Ovary (tissue), 9 donors: ENCODE data around the gene CMIP. TPM values are rescaled to one million over a fixed set of nuclear protein-coding genes. Genes with fewer than 3 reads are reported as not detected.

Experiments used
- DNase-seq, 5 donors: peaks; one replicate each; pipeline ENCODE4 v3.0.0-alpha.2; 2019 to 2020
- H3K27ac ChIP-seq, 2 donors: fragments of 200-600 bp; one replicate each; pipeline versions ENCODE4 v1.5.1 to v1.8.0; 2019 to 2022
- H3K27me3 ChIP-seq: fragments of 200-600 bp; one replicate; pipeline ENCODE4 v1.8.0; 2022
- H3K36me3 ChIP-seq: fragments of 200-600 bp; sonication (generic); one replicate; pipeline ENCODE4 v1.5.1; 2019
- H3K4me1 ChIP-seq: one replicate; pipeline ENCODE4 v1.8.1; 2013; ENCODE audit warnings: mild to moderate bottlenecking, moderate library complexity; ENCODE audit not compliant: insufficient read depth
- H3K4me3 ChIP-seq: fragments of 200-600 bp; sonication (generic); one replicate; pipeline ENCODE4 v1.5.1; 2017
- H3K9me3 ChIP-seq, 2 donors: fragments of 200-600 bp in 1 of 2; sonication (generic) in 1 of 2; one replicate each; pipeline versions ENCODE4 v1.5.1 to v1.8.1; 2013 to 2019; ENCODE audit warnings: mild to moderate bottlenecking in 1 of 2, moderate library complexity in 1 of 2
- EP300 ChIP-seq: sonication (generic); formaldehyde crosslinking; IDR thresholded peaks from one replicate; pipeline ENCODE4 v1.6.1; 2017; ENCODE audit warnings: antibody characterized with exemption
- POLR2A ChIP-seq: fragments of 450-650 bp; IDR thresholded peaks from one replicate; pipeline ENCODE4 v1.6.1; 2017; ENCODE audit warnings: antibody characterized with exemption, mild to moderate bottlenecking, moderate library complexity
- WGBS, 3 donors: extraction: QIAGEN DNeasy Blood & Tissue Kit in 1 of 3; methylation state at CpG; one replicate each; pipeline versions ENCODE4 v1.1.5 to v1.1.7; 2013 to 2017; 5-methylcytosine and 5-hydroxymethylcytosine counted together
- intact Hi-C, 4 donors: fragments of 100-400 bp; cut with DNase I; formaldehyde crosslinking; loops; one replicate each; pipeline versions ENCODE4 v1.11.0 to v1.15.1; 2022 to 2023
- polyA plus RNA-seq, 2 donors: library from polyadenylated mRNA; stranded (reverse); fragments of 200-250 nt in 1 of 2; fragments of 350-450 nt in 1 of 2; fragmentation: Illumina TruSeq in 1 of 2; extraction: RNeasy Lipid Tissue Mini Kit (QIAGEN cat#74804) in 1 of 2; gene quantifications; one replicate each; pipeline ENCODE4 v1.2.3, GENCODE V29; 2013 to 2014
- total RNA-seq, 7 donors: library from RNA; depleted of rRNA in 2 of 7; stranded (reverse); fragments of >200 nt in 2 of 7; fragmentation: NEBNext Ultra II Directional in 3 of 7; extraction: Animal tissue kit (Norgen Biotek cat#: 25700) in 3 of 7; gene quantifications; one replicate each; pipeline versions ENCODE4 v1.1.0 to v1.2.4, GENCODE V29; 2016 to 2023
- TF ChIP-seq, protein P1 (sequence below), 3 donors: fragments of 450-650 bp in 2 of 3; fragments of 200-600 bp in 1 of 3; IDR thresholded peaks; one replicate each; pipeline versions ENCODE4 v1.5.1 to v1.8.0; 2016 to 2022; ENCODE audit warnings: antibody characterized with exemption in 3 of 3, mild to moderate bottlenecking in 1 of 3
- donor health status: DM: no; HTN: no; CAD: no; lungs with moderate emphysema.
- donor health status: DM: no; HTN: no; CAD: no.
- donor health status: Bipolar disorder and iron deficiency.
- donor health status: DM: yes; HTN: yes; CAD: no.
- donor health status: DM: no; HTN: no; CAD: no.
- donor health status: DM: yes; HTN: yes; CAD: no.

CMIP gene
- total and polyA plus RNA-seq, 9 donors = 19.4 to 68.2 (median 38.7) TPM

DNA sequence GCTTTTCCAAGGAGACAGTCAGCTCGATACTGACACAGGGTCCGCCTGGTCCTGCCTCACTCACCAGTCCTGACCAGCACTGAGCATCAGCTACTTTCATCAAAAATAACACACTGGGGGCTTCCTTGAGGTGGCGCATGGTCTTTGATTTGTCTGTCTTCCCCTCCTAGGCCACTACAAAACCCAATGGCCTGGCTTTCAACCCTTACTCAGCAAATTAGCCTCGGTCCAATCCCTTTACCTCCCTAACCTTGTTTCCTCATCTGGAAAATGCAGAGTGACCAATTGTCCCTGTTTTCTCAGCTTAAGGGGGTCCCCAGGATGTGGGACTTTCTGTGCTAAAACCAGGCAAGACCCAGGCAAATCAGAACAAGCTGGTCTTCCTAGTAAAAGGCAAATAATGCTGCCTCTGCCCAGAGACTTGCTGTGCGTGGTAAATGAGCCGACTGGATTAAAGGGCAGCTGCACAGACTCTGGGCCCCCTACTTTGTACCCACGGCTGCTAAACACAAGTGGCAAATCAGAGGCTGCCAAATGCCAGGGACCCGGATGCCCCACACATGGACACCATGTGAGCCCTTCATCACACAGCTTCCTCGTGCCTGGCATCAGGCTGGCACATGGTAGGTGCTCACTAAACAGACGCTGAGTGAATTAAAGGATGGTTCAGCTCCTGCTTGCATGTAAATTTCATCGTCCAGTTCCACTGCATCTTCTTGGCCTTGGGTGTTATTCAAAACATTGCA, 31.2 kb upstream of the CMIP start:
- Histone ChIP-seq H3K4me1 (no peaks in the 10 kb centered on the region), H3K27ac (no peak overlapping the region), H3K9me3 (no peaks in the 10 kb centered on the region), H3K4me3 (no peak overlapping the region), H3K27me3 (no peaks in the 10 kb centered on the region), H3K36me3 (no peaks in the 10 kb centered on the region)
- WGBS, 3 donors = 83 to 87% (median 84%) methylated on average over 11 of the region's 11 CpGs
- no peak for DNase-seq
- intact Hi-C loops = no loop called here
- TF ChIP-seq, protein P1, sequence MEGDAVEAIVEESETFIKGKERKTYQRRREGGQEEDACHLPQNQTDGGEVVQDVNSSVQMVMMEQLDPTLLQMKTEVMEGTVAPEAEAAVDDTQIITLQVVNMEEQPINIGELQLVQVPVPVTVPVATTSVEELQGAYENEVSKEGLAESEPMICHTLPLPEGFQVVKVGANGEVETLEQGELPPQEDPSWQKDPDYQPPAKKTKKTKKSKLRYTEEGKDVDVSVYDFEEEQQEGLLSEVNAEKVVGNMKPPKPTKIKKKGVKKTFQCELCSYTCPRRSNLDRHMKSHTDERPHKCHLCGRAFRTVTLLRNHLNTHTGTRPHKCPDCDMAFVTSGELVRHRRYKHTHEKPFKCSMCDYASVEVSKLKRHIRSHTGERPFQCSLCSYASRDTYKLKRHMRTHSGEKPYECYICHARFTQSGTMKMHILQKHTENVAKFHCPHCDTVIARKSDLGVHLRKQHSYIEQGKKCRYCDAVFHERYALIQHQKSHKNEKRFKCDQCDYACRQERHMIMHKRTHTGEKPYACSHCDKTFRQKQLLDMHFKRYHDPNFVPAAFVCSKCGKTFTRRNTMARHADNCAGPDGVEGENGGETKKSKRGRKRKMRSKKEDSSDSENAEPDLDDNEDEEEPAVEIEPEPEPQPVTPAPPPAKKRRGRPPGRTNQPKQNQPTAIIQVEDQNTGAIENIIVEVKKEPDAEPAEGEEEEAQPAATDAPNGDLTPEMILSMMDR (IDR thresholded peaks at IDR 0.05) = no peak
- TF ChIP-seq POLR2A = no peak

DNA sequence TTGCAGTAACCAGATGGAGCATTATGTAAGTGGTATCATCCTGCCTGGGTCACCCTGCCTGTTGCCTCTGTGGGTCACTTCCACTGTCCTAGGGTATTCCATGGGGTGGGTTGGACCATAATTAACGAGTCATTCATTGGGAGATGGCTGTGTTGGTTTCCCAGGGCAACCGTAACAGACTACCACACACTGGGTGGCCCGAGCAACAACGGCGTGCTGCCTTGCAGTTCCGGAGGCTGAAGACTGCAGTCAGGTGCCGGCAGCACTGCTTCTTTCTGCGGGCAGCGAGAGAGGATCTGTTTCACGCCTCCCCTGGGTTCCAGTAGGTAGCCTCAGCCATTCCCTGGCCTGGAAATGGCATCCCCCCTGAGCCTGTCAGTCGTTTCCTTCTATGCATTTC, 28.9 kb upstream of the CMIP start:
- intact Hi-C loops = no loop called here
- H3K27me3 ChIP-seq = no peaks in the 10 kb centered on the region
- H3K9me3 ChIP-seq = no peaks in the 10 kb centered on the region
- H3K27ac ChIP-seq = no peak overlapping the region
- DNase-seq = no peak
- H3K36me3 ChIP-seq = no peaks in the 10 kb centered on the region
- TF ChIP-seq EP300 = no peak
- no peak for TF ChIP-seq POLR2A
- TF ChIP-seq, protein P1 (IDR thresholded peaks at IDR 0.05) = no peak
- no peak overlapping the region for H3K4me3 ChIP-seq
- WGBS, 3 donors = 82 to 86% (median 82%) methylated on average over 11 of the region's 11 CpGs
- H3K4me1 ChIP-seq = no peaks in the 10 kb centered on the region

DNA sequence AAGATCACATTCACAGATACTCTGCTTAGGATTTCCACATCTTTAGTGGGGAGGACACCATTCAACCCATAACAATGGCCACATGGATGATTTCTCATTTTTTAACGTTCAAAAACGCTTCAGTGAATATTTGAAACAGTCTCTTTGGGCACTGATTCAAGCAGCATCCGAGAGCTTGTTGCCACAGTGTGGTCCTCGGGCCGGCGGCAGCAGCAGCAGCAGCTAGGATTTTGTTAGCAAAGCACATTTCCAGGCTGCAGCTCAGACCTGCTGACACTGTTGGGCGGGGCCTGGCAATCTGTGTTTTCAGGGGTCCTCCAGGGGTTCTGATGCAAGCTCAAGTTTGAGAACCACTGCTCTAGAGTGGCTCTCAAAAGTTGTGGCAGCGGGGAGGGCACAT, 27.9 kb upstream of the CMIP start:
- WGBS, 3 donors = 71 to 85% (median 76%) methylated on average over 8 of the region's 8 CpGs
- Histone ChIP-seq H3K27ac (no peak overlapping the region), H3K4me3 (no peak overlapping the region), H3K27me3 (no peaks in the 10 kb centered on the region), H3K9me3 (no peaks in the 10 kb centered on the region), H3K36me3 (no peaks in the 10 kb centered on the region), H3K4me1 (no peaks in the 10 kb centered on the region)
- intact Hi-C loops = no loop called here
- TF ChIP-seq, protein P1 (IDR thresholded peaks at IDR 0.05) = no peak
- TF ChIP-seq EP300 = no peak
- TF ChIP-seq POLR2A = no peak
- no peak for DNase-seq

DNA sequence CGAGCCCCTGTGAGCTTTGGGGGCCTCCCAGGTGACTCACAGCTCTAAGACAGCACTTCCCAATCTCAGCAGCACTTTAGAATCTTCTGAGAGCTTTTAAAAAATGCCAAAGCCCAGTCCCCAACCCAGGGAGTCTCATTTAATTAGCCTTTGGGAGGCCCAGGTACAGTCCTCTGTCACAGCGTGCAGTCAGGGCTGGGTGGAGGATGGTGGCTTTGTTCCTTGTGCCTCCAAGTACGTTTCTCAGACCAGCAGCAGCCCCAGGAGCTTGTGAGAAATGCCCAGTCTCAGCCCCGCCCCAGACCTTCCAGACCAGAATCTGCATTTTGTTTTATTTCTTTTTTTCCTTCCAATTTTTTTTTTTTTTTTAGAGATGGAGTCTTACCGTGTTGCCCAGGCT, 27.4 kb upstream of the CMIP start:
- DNase-seq = no peak
- intact Hi-C loops = no loop called here
- no peak overlapping the region for H3K27ac ChIP-seq
- no peaks in the 10 kb centered on the region for H3K36me3 ChIP-seq
- H3K4me3 ChIP-seq = no peak overlapping the region
- TF ChIP-seq, protein P1 (IDR thresholded peaks at IDR 0.05) = no peak
- no peak for TF ChIP-seq EP300
- no peak for TF ChIP-seq POLR2A
- H3K9me3 ChIP-seq = no peaks in the 10 kb centered on the region
- whole genome bisulfite sequencing, 3 donors = 84 to 90% (median 87%) methylated on average over 5 of the region's 5 CpGs
- H3K4me1 ChIP-seq = no peaks in the 10 kb centered on the region
- H3K27me3 ChIP-seq = no peaks in the 10 kb centered on the region
